ENCODE results near the gene IL16. TPM values are rescaled to one million over a fixed set of nuclear protein-coding genes. Genes with fewer than 3 reads are reported as not detected.
A peak's percentile ranks its signal among the peaks of the same experiment; 100 is the strongest.

Gene IL16
- total RNA-seq, 3 donors from 2014 or later: 11.1 to 40.5 (median 20.3) TPM

DNA sequence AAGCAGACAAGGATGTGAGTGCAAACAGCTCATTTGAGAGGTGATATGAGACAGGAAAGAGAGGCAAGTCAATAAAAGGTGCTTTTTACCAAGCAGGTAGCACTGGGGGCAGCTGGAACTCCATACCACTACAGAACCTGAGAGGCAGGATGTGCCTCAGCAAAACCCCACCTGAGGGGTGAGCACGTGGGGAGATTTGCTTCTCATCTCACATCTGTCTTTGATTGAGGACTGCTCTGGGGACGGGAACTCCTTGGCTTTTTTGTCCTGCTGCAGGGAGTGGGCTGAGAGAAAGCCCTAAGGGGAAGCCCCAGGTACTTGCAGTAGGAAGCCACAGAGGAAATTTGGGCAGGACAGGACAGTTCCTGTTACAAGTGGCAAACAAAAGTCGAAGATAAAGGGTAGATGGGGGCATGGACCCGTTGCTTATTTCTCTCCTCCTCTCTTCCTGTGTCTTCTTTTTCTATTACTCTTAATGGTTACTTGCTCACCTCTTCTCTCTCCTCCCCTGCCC is 35.5 kb upstream of the IL16 start:
- H3K9me3 ChIP-seq: no peaks in the 10 kb centered on the region
- H3K36me3 ChIP-seq: no peaks in the 10 kb centered on the region
- peak overlapping the region; percentile 33 to 84 for H3K27ac ChIP-seq
- H3K27me3 ChIP-seq: no peaks in the 10 kb centered on the region
- DNase-seq (ENCODE audit: low spot score in 2 of 2): no peak
- TF ChIP-seq POLR2A (IDR thresholded peaks at IDR 0.05) (no peak), POLR2AphosphoS5 (IDR thresholded peaks at IDR 0.05) (no peak)
- TF ChIP-seq, protein P1, sequence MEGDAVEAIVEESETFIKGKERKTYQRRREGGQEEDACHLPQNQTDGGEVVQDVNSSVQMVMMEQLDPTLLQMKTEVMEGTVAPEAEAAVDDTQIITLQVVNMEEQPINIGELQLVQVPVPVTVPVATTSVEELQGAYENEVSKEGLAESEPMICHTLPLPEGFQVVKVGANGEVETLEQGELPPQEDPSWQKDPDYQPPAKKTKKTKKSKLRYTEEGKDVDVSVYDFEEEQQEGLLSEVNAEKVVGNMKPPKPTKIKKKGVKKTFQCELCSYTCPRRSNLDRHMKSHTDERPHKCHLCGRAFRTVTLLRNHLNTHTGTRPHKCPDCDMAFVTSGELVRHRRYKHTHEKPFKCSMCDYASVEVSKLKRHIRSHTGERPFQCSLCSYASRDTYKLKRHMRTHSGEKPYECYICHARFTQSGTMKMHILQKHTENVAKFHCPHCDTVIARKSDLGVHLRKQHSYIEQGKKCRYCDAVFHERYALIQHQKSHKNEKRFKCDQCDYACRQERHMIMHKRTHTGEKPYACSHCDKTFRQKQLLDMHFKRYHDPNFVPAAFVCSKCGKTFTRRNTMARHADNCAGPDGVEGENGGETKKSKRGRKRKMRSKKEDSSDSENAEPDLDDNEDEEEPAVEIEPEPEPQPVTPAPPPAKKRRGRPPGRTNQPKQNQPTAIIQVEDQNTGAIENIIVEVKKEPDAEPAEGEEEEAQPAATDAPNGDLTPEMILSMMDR (IDR thresholded peaks at IDR 0.05): no peak
- peaks cover 0 to 4% of the 10 kb centered on the region in 2 donors for H3K4me1 ChIP-seq
- H3K4me3 ChIP-seq: no peak overlapping the region
- intact Hi-C loops (cut with DNase I; ENCODE audit: low total_unique reads): no loop called here

DNA sequence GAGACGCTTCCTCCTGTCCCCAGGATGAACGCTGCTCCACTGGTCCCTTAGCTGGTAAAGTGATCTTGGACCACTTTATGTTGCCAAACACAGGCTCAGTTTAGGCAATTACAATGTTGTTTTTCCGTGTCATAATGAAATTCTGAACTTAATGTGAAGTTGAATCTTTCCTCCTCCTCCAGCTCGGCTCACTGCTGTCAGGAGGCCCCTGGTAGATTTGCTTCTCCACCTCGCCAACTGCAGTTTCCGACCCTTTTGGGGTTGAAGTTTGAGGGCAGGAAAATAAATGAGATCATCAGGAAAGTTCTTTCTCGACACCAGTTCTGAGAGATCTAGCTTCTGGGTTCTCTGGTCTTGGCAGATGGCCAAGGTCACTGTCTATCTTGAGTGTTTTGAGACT is 34.8 kb upstream of the IL16 start:
- intact Hi-C loops (cut with DNase I; ENCODE audit: low total_unique reads): no loop called here
- H3K27ac ChIP-seq: peak overlapping the region in 1 of 2 donors; percentile 84

DNA sequence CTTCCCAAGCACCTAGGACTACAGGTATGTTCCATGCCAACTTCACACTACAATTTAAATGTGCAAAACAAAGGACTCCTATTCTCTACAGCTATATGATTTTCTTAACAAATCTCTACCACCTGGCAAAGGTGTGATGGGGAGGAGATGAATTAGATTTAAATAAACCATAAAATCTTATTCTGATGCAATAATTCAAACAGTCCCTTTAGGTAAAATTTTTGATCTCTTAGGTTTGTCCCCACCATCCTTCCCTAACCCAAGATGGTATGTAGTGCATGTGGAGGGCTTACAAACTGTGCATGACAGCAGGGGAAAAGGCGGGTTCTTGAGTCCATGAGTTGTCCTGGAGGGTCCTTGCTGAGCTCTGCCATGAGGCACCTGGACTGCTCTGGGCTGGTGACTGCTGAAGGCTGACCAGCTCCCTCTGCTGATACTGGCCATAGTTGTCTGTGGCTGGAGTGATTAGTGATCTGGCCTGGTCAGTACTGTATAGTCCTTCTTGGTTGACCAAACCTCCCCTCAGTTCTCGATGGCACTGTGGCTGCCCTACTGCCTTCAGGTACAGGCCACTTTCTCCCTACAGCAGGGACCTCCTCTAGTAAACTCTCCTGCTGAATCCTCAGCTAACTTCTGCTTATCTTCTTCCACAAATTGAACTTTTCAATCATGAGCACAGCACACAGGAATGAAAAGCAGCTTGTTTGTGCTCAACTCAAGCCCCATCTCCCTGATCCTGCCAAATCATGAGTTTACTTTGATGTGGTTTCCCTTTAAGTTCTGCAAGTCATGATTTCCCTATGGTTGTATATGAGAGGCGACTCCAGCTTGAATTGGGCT is 32.5 kb upstream of the IL16 start:
- Histone ChIP-seq H3K4me1 (peaks cover 0 to 4% of the 10 kb centered on the region in 2 donors), H3K36me3 (no peaks in the 10 kb centered on the region), H3K27ac (no peak overlapping the region), H3K27me3 (no peaks in the 10 kb centered on the region), H3K4me3 (no peak overlapping the region), H3K9me3 (no peaks in the 10 kb centered on the region)
- intact Hi-C loops (cut with DNase I; ENCODE audit: low total_unique reads): no loop called here
- DNase-seq (ENCODE audit: low spot score in 2 of 2): no peak
- TF ChIP-seq, protein P1 (IDR thresholded peaks at IDR 0.05): no peak
- TF ChIP-seq POLR2A (IDR thresholded peaks at IDR 0.05): no peak
- no peak for TF ChIP-seq POLR2AphosphoS5 (IDR thresholded peaks at IDR 0.05)

More for the DNA sequence above, 34.8 kb upstream of the IL16 start:
- Histone ChIP-seq H3K9me3 (no peaks in the 10 kb centered on the region), H3K4me1 (peaks cover 0 to 4% of the 10 kb centered on the region in 2 donors), H3K4me3 (no peak overlapping the region), H3K36me3 (no peaks in the 10 kb centered on the region), H3K27me3 (no peaks in the 10 kb centered on the region)
- no peak for DNase-seq (ENCODE audit: low spot score in 2 of 2)
- TF ChIP-seq POLR2AphosphoS5 (IDR thresholded peaks at IDR 0.05) (no peak), POLR2A (IDR thresholded peaks at IDR 0.05) (no peak)
- TF ChIP-seq, protein P1 (IDR thresholded peaks at IDR 0.05): no peak

DNA sequence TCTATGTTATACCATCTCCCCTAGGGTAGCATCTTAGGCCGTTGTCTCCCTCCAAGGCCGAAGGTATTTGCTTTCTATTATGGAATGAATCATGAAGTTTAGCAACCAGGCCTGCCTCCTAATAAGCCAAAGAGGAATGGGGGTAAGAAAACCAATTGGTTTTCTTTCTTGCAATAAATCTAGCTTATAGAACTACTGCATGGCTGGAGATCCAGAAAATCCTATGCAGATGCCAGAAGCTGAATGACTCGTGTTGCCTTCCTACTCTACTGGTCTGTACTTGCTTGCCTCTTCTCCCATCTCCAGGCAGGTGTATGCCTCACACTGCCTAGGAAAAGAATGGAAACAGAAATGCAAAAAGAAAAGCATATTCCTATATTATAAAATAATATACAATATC is 31.1 kb upstream of the IL16 start:
- intact Hi-C loops (cut with DNase I; ENCODE audit: low total_unique reads): no loop called here
- Histone ChIP-seq H3K27ac (no peak overlapping the region), H3K27me3 (no peaks in the 10 kb centered on the region), H3K4me3 (no peak overlapping the region), H3K36me3 (no peaks in the 10 kb centered on the region), H3K9me3 (no peaks in the 10 kb centered on the region), H3K4me1 (no peaks in the 10 kb centered on the region)
- TF ChIP-seq, protein P1 (IDR thresholded peaks at IDR 0.05): no peak
- TF ChIP-seq POLR2A (IDR thresholded peaks at IDR 0.05) (no peak), POLR2AphosphoS5 (IDR thresholded peaks at IDR 0.05) (no peak)
- no peak for DNase-seq (ENCODE audit: low spot score in 2 of 2)

DNA sequence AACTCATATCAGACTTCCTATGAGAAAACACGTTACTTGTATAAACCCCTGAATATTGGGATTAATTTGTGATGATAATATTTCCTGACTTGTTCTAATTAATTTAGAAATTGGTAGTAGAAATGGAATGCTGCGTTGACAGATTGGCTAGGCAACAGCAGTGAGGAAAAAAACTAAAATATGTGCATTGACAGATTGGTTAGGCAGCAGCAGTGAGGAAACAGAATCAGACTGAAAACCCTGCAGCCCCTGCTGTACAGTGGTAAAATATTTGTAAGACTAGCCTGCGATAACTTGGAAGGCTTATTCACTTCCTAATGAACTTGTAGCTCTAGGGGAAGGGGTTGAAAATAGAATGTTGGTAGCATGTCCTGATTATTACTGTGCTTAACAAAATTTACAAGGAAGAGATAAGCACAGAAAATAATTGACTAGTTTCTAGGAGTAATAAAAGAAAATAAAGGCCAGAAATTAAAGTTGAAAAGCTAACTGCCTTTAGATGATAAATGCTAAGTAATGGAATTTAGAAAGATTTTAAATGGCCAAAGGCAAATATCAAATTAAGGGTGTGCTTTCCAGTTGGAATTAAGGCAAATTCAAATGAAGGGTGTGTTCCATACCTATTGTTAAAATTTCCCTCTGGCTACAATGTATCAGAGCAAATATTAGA is 29.9 kb upstream of the IL16 start:
- Histone ChIP-seq H3K9me3 (no peaks in the 10 kb centered on the region), H3K27me3 (no peaks in the 10 kb centered on the region), H3K4me3 (no peak overlapping the region), H3K4me1 (no peaks in the 10 kb centered on the region), H3K27ac (no peak overlapping the region), H3K36me3 (no peaks in the 10 kb centered on the region)
- no peak for TF ChIP-seq POLR2AphosphoS5 (IDR thresholded peaks at IDR 0.05)
- TF ChIP-seq, protein P1 (IDR thresholded peaks at IDR 0.05): no peak
- no peak for TF ChIP-seq POLR2A (IDR thresholded peaks at IDR 0.05)
- intact Hi-C loops (cut with DNase I; ENCODE audit: low total_unique reads): no loop called here
- no peak for DNase-seq (ENCODE audit: low spot score in 2 of 2)

Data from breast epithelium (tissue), 4 donors.